Left ventricle myocardium inferior (tissue), 1 donor: ENCODE results near the gene ITGAE. TPM values are rescaled to one million over a fixed set of nuclear protein-coding genes. Genes with fewer than 3 reads are reported as not detected.

ENCODE experiments used
- DNase-seq: peaks from one replicate; pipeline ENCODE4 v3.0.0-alpha.2; 2020
- H3K27ac ChIP-seq: fragments of 200-600 bp; replicated peaks from 2 replicates; pipeline ENCODE4 v1.8.0; 2021
- H3K27me3 ChIP-seq: fragments of 200-600 bp; 2 replicates; pipeline ENCODE4 v1.8.0; 2021; ENCODE audit warnings: low read depth
- H3K36me3 ChIP-seq: fragments of 200-600 bp; 2 replicates; pipeline ENCODE4 v1.8.0; 2021
- H3K4me1 ChIP-seq: fragments of 200-600 bp; 2 replicates; pipeline ENCODE4 v1.8.0; 2021
- H3K4me3 ChIP-seq: fragments of 200-600 bp; 2 replicates; pipeline ENCODE4 v1.8.0; 2021; ENCODE audit warnings: mild to moderate bottlenecking, moderate library complexity
- H3K9me3 ChIP-seq: fragments of 200-600 bp; replicated peaks from 2 replicates; pipeline ENCODE4 v1.8.0; 2021
- CTCF ChIP-seq: fragments of 200-600 bp; IDR thresholded peaks from 2 replicates; pipeline ENCODE4 v1.8.0; 2021; ENCODE audit warnings: antibody characterized with exemption, mild to moderate bottlenecking, borderline replicate concordance
- intact Hi-C: fragments of 100-400 bp; cut with micrococcal nuclease; formaldehyde crosslinking; loops from one replicate; pipeline ENCODE4 v1.11.0; 2022
- total RNA-seq: library from RNA; stranded (reverse); fragmentation: NEBNext Ultra II Directional; extraction: Animal tissue kit (Norgen Biotek cat#: 25700); gene quantifications from one replicate; pipeline ENCODE4 v1.2.1, GENCODE V29; 2021
- donor health status: DM: no; HTN: yes; CAD: no; lungs with severe emphysema.

The ITGAE gene
- total RNA-seq, 1 donor from 2014 or later, result 19.6 TPM

GRCh38 chr17:3678095-3678820 lies 122.7 kb downstream of the ITGAE start:
- intact Hi-C loops, result no loop called here
- H3K4me3 ChIP-seq, result no peak overlapping the region
- no peaks in the 10 kb centered on the region for H3K4me1 ChIP-seq
- no peaks in the 10 kb centered on the region for H3K27me3 ChIP-seq
- DNase-seq, result no peak
- H3K9me3 ChIP-seq, result no peaks in the 10 kb centered on the region
- TF ChIP-seq CTCF, result no peak
- H3K27ac ChIP-seq, result no peak overlapping the region
- no peaks in the 10 kb centered on the region for H3K36me3 ChIP-seq

DNA sequence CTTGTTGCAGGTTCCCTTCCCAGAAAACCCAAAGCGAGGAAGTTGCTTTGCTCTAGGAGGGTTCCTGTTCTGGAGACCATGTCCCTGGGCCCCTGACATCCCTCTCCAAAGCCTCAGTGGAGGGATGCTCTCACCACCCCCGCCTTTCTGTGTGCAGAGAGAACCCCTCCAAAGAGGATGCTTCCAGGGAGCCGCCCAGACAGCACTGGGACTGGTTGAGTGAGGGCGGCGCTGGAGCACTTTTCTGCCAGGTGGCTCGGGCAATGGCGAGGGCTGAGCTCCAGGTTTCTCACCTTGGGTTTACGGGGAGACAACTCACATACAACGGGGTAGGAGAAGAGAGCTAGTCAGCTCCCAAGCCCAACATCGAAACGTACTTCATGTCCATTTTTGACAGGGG lies 125.1 kb downstream of the ITGAE start:
- Histone ChIP-seq H3K4me3 (no peak overlapping the region), H3K27me3 (no peaks in the 10 kb centered on the region), H3K27ac (no peak overlapping the region), H3K36me3 (no peaks in the 10 kb centered on the region), H3K9me3 (no peaks in the 10 kb centered on the region), H3K4me1 (no peaks in the 10 kb centered on the region)
- TF ChIP-seq CTCF, result no peak
- DNase-seq, result no peak
- intact Hi-C loops, result no loop called here

DNA sequence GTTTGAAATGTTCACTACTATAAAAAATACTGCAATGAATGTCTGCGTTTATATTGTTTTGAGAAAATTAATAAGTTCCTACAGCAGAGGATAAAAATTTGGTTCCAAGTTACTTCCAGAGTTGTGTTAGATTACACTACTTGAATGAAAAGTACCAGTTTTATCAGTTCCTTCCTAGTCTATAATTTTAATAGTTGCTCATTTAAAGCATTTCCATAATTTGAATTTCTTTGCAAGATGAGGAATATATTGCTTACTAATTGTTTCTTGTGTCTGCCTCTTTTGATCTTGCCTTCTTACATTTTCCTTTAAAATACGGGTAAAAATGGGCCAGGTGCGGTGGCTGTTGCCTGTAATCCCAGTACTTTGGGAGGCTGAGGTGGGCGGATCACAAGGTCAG lies 128.4 kb downstream of the ITGAE start:
- no peak overlapping the region for H3K4me3 ChIP-seq
- intact Hi-C loops, result no loop called here

DNA sequence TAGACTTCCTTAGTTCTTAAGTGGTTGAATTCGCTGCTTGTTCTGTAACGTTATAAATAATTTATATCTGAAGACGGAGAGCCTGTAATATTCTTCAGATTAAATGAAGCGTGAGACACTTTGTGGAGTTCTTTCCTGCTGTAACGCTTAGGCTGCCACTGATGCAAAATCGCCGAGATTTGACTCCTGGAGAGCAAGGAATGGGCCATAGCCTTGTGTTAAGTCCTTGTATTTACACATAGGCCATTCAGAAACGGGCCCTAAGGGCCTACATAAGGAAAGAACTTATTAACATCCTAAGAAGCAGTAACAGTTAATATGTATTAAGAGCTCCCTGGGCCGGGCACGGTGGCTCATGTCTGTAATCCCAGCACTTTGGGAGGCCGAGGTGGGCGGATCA lies 131.4 kb downstream of the ITGAE start:
- Histone ChIP-seq H3K4me1 (peaks cover 57% of the 10 kb centered on the region), H3K27ac (no peak overlapping the region), H3K36me3 (peaks cover 5% of the 10 kb centered on the region), H3K9me3 (no peaks in the 10 kb centered on the region), H3K4me3 (peak overlapping the region; percentile 89), H3K27me3 (no peaks in the 10 kb centered on the region)
- TF ChIP-seq CTCF, result no peak
- intact Hi-C loops, result no loop called here
- DNase-seq, result no peak

More for the DNA sequence above, 128.4 kb downstream of the ITGAE start:
- no peak for DNase-seq
- TF ChIP-seq CTCF, result no peak
- H3K27me3 ChIP-seq, result no peaks in the 10 kb centered on the region
- no peaks in the 10 kb centered on the region for H3K36me3 ChIP-seq
- H3K27ac ChIP-seq, result no peak overlapping the region
- peaks cover 27% of the 10 kb centered on the region for H3K4me1 ChIP-seq
- H3K9me3 ChIP-seq, result no peaks in the 10 kb centered on the region

DNA sequence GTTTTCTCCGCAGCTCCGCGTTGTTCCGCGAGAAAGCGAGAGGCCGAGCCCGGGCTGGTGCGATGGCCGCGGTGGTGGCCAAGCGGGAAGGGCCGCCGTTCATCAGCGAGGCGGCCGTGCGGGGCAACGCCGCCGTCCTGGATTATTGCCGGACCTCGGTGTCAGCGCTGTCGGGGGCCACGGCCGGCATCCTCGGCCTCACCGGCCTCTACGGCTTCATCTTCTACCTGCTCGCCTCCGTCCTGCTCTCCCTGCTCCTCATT lies 132.0 kb downstream of the ITGAE start:
- peak overlapping the region; percentile 89 for H3K4me3 ChIP-seq
- no peaks in the 10 kb centered on the region for H3K27me3 ChIP-seq
- no peak for TF ChIP-seq CTCF
- intact Hi-C loops, result no loop called here
- peaks cover 62% of the 10 kb centered on the region for H3K4me1 ChIP-seq
- peak overlapping the region; percentile 100 for H3K27ac ChIP-seq
- no peak for DNase-seq
- peaks cover 10% of the 10 kb centered on the region for H3K36me3 ChIP-seq
- H3K9me3 ChIP-seq, result no peaks in the 10 kb centered on the region
